Stimulated activated effector memory CD8-positive, alpha-beta T cell treated with anti-CD3 and anti-CD28 coated beads, Interleukin-12 subunit alpha, Interleukin-12 subunit beta, amount 100 ng/mL, for 72 hours (primary cell): ENCODE data around the gene PMAIP1.
A peak's percentile ranks its signal among the peaks of the same experiment; 100 is the strongest.

Source experiments
- ATAC-seq: fragments of 150-1000 bp; cut with Tn5 transposase; 2 replicates; pipeline ENCODE4 v1.10.0; 2021
- DNase-seq, 2 donors: peaks; one replicate each; pipeline ENCODE4 v3.0.0; 2021 to 2022; ENCODE audit warnings: low spot score in 2 of 2
- H3K27ac Mint-ChIP-seq: one replicate; pipeline ENCODE4 v1.8.0; 2022; ENCODE audit warnings: mild to moderate bottlenecking, mixed read lengths
- H3K36me3 Mint-ChIP-seq: one replicate; pipeline ENCODE4 v1.8.0; 2022; ENCODE audit warnings: mild to moderate bottlenecking, mixed read lengths
- H3K4me1 Mint-ChIP-seq: one replicate; pipeline ENCODE4 v1.8.0; 2022; ENCODE audit warnings: mixed read lengths
- H3K4me3 Mint-ChIP-seq: one replicate; pipeline ENCODE4 v1.8.0; 2022; ENCODE audit warnings: mild to moderate bottlenecking, mixed read lengths
- H3K9me3 Mint-ChIP-seq: one replicate; pipeline ENCODE4 v1.8.0; 2022; ENCODE audit warnings: mixed read lengths

PMAIP1 gene

DNA sequence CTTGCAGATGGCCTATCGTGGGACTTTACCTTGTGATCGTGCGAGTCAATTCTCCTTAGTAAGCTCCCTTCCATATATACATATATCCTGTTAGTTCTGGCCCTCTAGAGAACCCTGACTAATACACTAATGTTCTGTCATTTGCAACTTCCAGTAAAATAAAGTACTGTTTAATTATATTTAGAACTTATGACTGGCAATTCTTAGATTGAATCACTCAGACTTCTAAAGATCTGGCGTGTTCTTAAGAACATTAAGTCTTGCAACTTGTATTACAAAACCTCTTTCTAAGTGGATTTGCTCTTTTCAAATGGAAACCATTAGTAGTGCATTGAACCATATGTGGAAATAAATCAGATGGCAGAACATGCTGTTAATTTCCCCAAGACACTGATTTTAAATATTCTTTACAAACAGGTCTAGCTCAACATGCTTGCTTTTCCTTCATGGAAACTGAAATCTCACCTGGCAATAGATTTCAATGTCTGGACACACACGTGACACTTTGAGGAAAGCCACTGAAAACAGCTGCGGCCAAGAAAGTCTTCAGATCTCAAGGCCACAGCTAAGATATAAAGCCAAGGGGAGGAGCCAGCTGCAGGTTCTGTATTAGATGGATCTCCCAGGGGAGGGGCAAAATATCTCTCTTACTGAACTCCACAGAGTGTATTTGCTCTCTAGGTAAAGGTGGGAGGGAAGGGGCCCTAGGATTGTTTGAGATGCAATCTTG lies 50.6 kb downstream of the PMAIP1 start:
- peaks cover 6% of the 10 kb centered on the region for H3K36me3 Mint-ChIP-seq
- no peaks in the 10 kb centered on the region for H3K9me3 Mint-ChIP-seq
- no peak overlapping the region for H3K27ac Mint-ChIP-seq
- ATAC-seq, result peak; percentile 70
- peak overlapping the region; percentile 21 for H3K4me3 Mint-ChIP-seq
- no peak for DNase-seq
- peaks cover 40% of the 10 kb centered on the region for H3K4me1 Mint-ChIP-seq

DNA sequence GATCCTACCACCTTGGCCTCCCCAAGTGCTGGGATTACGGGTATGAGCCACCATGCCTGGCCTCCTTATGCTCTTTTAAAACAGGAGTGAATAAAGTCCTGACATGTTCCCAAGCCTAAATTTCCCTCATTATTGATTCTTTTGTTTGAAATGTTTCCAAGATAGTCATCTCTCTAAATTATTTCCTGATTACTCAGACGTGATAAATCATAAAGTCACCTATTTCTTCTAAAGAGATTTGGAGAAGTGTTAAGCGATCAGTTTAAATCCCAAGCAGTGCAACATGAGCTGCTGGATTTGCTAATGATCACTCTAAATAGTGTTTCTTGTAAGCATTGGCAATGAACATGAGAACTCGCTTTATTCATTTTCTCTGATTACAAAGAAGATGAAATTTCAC lies 51.8 kb downstream of the PMAIP1 start:
- Mint-ChIP-seq H3K27ac (no peak overlapping the region), H3K4me1 (peaks cover 40% of the 10 kb centered on the region)

GRCh38 chr18:59952283-59953007 lies 52.6 kb downstream of the PMAIP1 start:
- DNase-seq (peak in 1 of 2 donors; percentile 55), ATAC-seq (no peak)
- H3K4me3 Mint-ChIP-seq, result peak overlapping the region; percentile 56
- peaks cover 40% of the 10 kb centered on the region for H3K4me1 Mint-ChIP-seq
- H3K27ac Mint-ChIP-seq, result peak overlapping the region; percentile 95
- H3K36me3 Mint-ChIP-seq, result peaks cover 6% of the 10 kb centered on the region
- no peaks in the 10 kb centered on the region for H3K9me3 Mint-ChIP-seq

More for the DNA sequence above, 51.8 kb downstream of the PMAIP1 start:
- no peaks in the 10 kb centered on the region for H3K9me3 Mint-ChIP-seq
- no peak for DNase-seq
- peaks cover 6% of the 10 kb centered on the region for H3K36me3 Mint-ChIP-seq
- H3K4me3 Mint-ChIP-seq, result no peak overlapping the region
- ATAC-seq, result no peak
